Mammary epithelial cell (primary cell): ENCODE data around the gene CACNG4.

ENCODE experiments used
- CTCF ChIP-seq, 2 donors: IDR thresholded peaks in 1 of 2; conservative IDR thresholded peaks in 1 of 2; 2 replicates each; pipeline ENCODE4 v1.5.1; 2011 to 2012; ENCODE audit warnings: inconsistent platforms in 2 of 2, low read length in 2 of 2, mild to moderate bottlenecking in 2 of 2, control low read depth in 1 of 2, low read depth in 1 of 2; ENCODE audit not compliant: insufficient read depth in 1 of 2; ENCODE audit errors: extremely low read depth in 1 of 2
- EZH2 ChIP-seq: IDR thresholded peaks from 2 replicates; pipeline ENCODE4 v1.6.1; 2012; ENCODE audit warnings: low read length, inconsistent platforms, borderline replicate concordance

- TF ChIP-seq CTCF (conservative IDR thresholded peaks at IDR 0.05 in 1 of 2, IDR thresholded peaks at IDR 0.05 in 1 of 2; ENCODE audit: extremely low read depth in 1 of 2, insufficient read depth in 1 of 2, low read depth in 1 of 2, low read length in 2 of 2) (no peak), EZH2 (no peak)
Measured at GRCh38 chr17:67082107-67082506, 117.6 kb downstream of the CACNG4 start.
